GM23338 (cell line): Measurements from ENCODE around the gene MAP1LC3A. TPM values are rescaled to one million over a fixed set of nuclear protein-coding genes. Genes with fewer than 3 reads are reported as not detected.

Experiments used
- polyA plus RNA-seq: library from polyadenylated mRNA; unstranded; fragments of >200 nt; fragmentation: Nextera tagmentation; extraction: Ambion mirVana; gene quantifications from 2 replicates; pipeline ENCODE4 v1.2.1, GENCODE V29; 2016
- small RNA-seq: library from RNA; depleted of rRNA; stranded (forward); fragments of <200 nt; gene quantifications from one replicate; pipeline ENCODE3, GENCODE V24; 2014; ENCODE audit warnings: low replicate concordance
- total RNA-seq: library from RNA; depleted of rRNA; stranded (reverse); fragments of >200 nt; shearing (Covaris generic); gene quantifications from 2 replicates; pipeline ENCODE4 v1.2.3, GENCODE V29; 2014; rRNA removed

MAP1LC3A gene
- total and polyA plus RNA-seq, 2 experiments from 2014 or later: 15.2 to 15.9 TPM

Small RNA genes lying within 50 kb of the gene (small RNA-seq; reads per million reads assigned to genes)
- gene RF00019: not detected

Other genes starting within 250 kb of the MAP1LC3A start
- gene ITCH, start 195.4 kb upstream of the MAP1LC3A start, total RNA-seq: 24.9 and 31.6 TPM in 2 replicates
- gene ITCH, start 195.4 kb upstream of the MAP1LC3A start, polyA plus RNA-seq: 16.1 and 16.4 TPM in 2 replicates
- 102 and 107 TPM in 2 replicates for gene DYNLRB1, start 42.3 kb upstream of the MAP1LC3A start, total RNA-seq
- gene DYNLRB1, start 42.3 kb upstream of the MAP1LC3A start, polyA plus RNA-seq: 376 and 393 TPM in 2 replicates
- gene PIGU, start 118.4 kb downstream of the MAP1LC3A start, total RNA-seq: 28.9 and 31.3 TPM in 2 replicates
- gene PIGU, start 118.4 kb downstream of the MAP1LC3A start, polyA plus RNA-seq: 22.4 and 24.3 TPM in 2 replicates
- 3.3 and 3.8 TPM in 2 replicates for gene TP53INP2, start 145.6 kb downstream of the MAP1LC3A start, total RNA-seq
- 2.4 and 2.7 TPM in 2 replicates for gene TP53INP2, start 145.6 kb downstream of the MAP1LC3A start, polyA plus RNA-seq